OCI-LY7 (cell line): ENCODE measurements around the gene RP2.

Experiments
- CTCF ChIP-seq: fragments of 200-600 bp; sonication (generic); conservative IDR thresholded peaks from 2 replicates; pipeline ENCODE4 v1.5.1; 2014; ENCODE audit warnings: mild to moderate bottlenecking, antibody characterized with exemption, low read length, moderate library complexity, mixed read lengths
- EZH2phosphoT487 ChIP-seq: fragments of 200-600 bp; sonication (generic); IDR thresholded peaks from 2 replicates; pipeline ENCODE4 v1.6.1; 2018; ENCODE audit warnings: low read depth, borderline replicate concordance, mild to moderate bottlenecking, mixed run types, antibody characterized with exemption, low read length, moderate library complexity, mixed read lengths

GRCh38 chrX:46844913-46845312, 8.1 kb downstream of the RP2 start:
- TF ChIP-seq CTCF (no peak), EZH2phosphoT487 (no peak)
